Measurements from ENCODE around the gene ADAMTS12.
A peak's percentile ranks its signal among the peaks of the same experiment; 100 is the strongest.

ADAMTS12 gene

DNA sequence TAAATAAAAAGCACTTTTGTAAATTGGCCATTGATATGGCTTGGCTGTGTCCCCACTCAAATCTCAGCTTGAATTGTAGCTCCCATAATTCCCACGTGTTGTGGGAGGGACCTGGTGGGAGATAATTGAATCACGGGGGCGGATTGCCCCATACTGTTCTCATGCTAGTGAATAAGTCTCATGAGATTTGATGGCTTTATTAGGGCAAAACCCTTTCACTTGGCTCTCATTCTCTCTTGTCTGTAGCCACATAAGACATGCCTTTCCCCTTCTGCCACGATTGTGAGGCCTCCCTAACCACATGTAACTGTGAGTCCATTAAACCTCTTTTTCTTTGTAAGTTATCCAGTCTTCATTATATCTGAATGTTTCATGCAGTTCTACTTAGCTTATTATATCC is 297.8 kb downstream of the ADAMTS12 start:
- no peak overlapping the region for H3K4me3 Mint-ChIP-seq
- TF ChIP-seq, protein P1, sequence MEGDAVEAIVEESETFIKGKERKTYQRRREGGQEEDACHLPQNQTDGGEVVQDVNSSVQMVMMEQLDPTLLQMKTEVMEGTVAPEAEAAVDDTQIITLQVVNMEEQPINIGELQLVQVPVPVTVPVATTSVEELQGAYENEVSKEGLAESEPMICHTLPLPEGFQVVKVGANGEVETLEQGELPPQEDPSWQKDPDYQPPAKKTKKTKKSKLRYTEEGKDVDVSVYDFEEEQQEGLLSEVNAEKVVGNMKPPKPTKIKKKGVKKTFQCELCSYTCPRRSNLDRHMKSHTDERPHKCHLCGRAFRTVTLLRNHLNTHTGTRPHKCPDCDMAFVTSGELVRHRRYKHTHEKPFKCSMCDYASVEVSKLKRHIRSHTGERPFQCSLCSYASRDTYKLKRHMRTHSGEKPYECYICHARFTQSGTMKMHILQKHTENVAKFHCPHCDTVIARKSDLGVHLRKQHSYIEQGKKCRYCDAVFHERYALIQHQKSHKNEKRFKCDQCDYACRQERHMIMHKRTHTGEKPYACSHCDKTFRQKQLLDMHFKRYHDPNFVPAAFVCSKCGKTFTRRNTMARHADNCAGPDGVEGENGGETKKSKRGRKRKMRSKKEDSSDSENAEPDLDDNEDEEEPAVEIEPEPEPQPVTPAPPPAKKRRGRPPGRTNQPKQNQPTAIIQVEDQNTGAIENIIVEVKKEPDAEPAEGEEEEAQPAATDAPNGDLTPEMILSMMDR (IDR thresholded peaks at IDR 0.05), result no peak
- no peaks in the 10 kb centered on the region for H3K9me3 Mint-ChIP-seq
- no peaks in the 10 kb centered on the region for H3K36me3 Mint-ChIP-seq (ENCODE audit: low read depth)
- no peak for DNase-seq
- H3K4me1 Mint-ChIP-seq, result peaks cover under 1% of the 10 kb centered on the region
- no peak overlapping the region for H3K27ac Mint-ChIP-seq
- no peaks in the 10 kb centered on the region for H3K27me3 Mint-ChIP-seq (ENCODE audit: low read depth, poor library complexity)

- Mint-ChIP-seq H3K36me3 (ENCODE audit: low read depth) (peaks cover 6% of the 10 kb centered on the region), H3K27me3 (ENCODE audit: low read depth, poor library complexity) (no peaks in the 10 kb centered on the region), H3K27ac (no peak overlapping the region), H3K9me3 (no peaks in the 10 kb centered on the region), H3K4me3 (no peak overlapping the region), H3K4me1 (no peaks in the 10 kb centered on the region)
- DNase-seq, result no peak
- TF ChIP-seq, protein P1 (IDR thresholded peaks at IDR 0.05), result no peak
Measured at GRCh38 chr5:33592245-33592644, 299.5 kb downstream of the ADAMTS12 start.

DNA sequence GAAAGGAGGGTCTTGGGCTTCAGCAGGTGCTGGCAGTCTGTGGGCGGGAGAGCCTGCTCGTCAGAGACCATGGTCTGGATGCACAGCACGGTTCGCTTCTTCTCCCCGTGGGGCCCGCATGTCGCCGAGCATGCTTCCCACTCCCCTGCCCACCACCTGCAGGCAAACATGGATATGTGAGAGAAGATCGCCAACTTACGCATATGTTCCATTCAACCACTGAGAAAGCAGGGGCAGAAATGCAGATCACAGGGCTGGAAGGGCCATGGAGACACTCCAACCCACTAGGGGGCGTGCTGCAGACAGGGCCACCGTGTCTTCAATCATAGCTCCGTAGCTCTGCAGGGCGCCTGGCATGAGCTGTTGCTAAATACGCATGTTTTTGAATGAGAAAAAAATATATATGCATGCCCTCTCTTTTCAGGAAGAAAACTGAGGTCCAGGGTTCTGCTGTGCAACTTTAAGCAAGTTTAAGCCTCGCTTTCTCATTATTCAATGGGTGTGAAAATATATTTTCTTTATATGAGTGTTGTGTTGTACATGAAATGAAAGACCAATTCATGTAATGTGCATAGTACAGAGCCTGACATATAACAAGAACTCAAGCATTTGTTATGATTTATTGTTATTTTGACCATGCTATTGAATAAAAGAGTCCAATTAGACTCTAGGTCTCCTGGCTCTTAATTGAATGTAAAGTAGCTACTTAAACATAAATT is 303.0 kb downstream of the ADAMTS12 start:
- DNase-seq, result peak; percentile 40
- H3K36me3 Mint-ChIP-seq (ENCODE audit: low read depth), result peaks cover 6% of the 10 kb centered on the region
- no peaks in the 10 kb centered on the region for H3K27me3 Mint-ChIP-seq (ENCODE audit: low read depth, poor library complexity)
- H3K9me3 Mint-ChIP-seq, result no peaks in the 10 kb centered on the region
- no peak overlapping the region for H3K4me3 Mint-ChIP-seq
- no peak overlapping the region for H3K27ac Mint-ChIP-seq
- no peaks in the 10 kb centered on the region for H3K4me1 Mint-ChIP-seq
- TF ChIP-seq, protein P1 (IDR thresholded peaks at IDR 0.05), result peak; percentile 59

GRCh38 chr5:33583332-33583731 is 308.5 kb downstream of the ADAMTS12 start:
- TF ChIP-seq, protein P1 (IDR thresholded peaks at IDR 0.05), result no peak
- no peaks in the 10 kb centered on the region for H3K4me1 Mint-ChIP-seq
- peaks cover 27% of the 10 kb centered on the region for H3K36me3 Mint-ChIP-seq (ENCODE audit: low read depth)
- DNase-seq, result no peak
- no peak overlapping the region for H3K27ac Mint-ChIP-seq
- H3K4me3 Mint-ChIP-seq, result no peak overlapping the region
- H3K27me3 Mint-ChIP-seq (ENCODE audit: low read depth, poor library complexity), result no peaks in the 10 kb centered on the region
- no peaks in the 10 kb centered on the region for H3K9me3 Mint-ChIP-seq

GRCh38 chr5:33582417-33582816 is 309.4 kb downstream of the ADAMTS12 start:
- no peaks in the 10 kb centered on the region for H3K4me1 Mint-ChIP-seq
- H3K9me3 Mint-ChIP-seq, result no peaks in the 10 kb centered on the region
- DNase-seq, result no peak
- H3K4me3 Mint-ChIP-seq, result no peak overlapping the region
- TF ChIP-seq, protein P1 (IDR thresholded peaks at IDR 0.05), result no peak
- H3K36me3 Mint-ChIP-seq (ENCODE audit: low read depth), result peaks cover 22% of the 10 kb centered on the region
- no peak overlapping the region for H3K27ac Mint-ChIP-seq
- no peaks in the 10 kb centered on the region for H3K27me3 Mint-ChIP-seq (ENCODE audit: low read depth, poor library complexity)

GRCh38 chr5:33579789-33580188 is 312.0 kb downstream of the ADAMTS12 start:
- H3K36me3 Mint-ChIP-seq (ENCODE audit: low read depth), result peaks cover 44% of the 10 kb centered on the region
- H3K27me3 Mint-ChIP-seq (ENCODE audit: low read depth, poor library complexity), result no peaks in the 10 kb centered on the region
- H3K27ac Mint-ChIP-seq, result no peak overlapping the region
- H3K9me3 Mint-ChIP-seq, result peaks cover 4% of the 10 kb centered on the region
- no peaks in the 10 kb centered on the region for H3K4me1 Mint-ChIP-seq
- no peak for DNase-seq
- no peak overlapping the region for H3K4me3 Mint-ChIP-seq
- TF ChIP-seq, protein P1 (IDR thresholded peaks at IDR 0.05), result no peak
